Measurements from ENCODE around the gene MYBL2.
"Not testable (repeated sequence)": the region's sequence is repeated elsewhere in the genome, so short reads cannot be mapped to it uniquely, and the experiment has no call there.

MYBL2 gene

GRCh38 chr20:43666376-43667328, at the start of gene MYBL2:
MYBL2 (plus strand) TSS chr20:43667114; CDS start chr20:43667284, 170 bp downstream.
- peak within 1 kb of the TSS; percentile 87 for H3K4me3 ChIP-seq (ENCODE audit: low read length)
- TF ChIP-seq ZNF274 (IDR thresholded peaks at IDR 0.05; ENCODE audit: low read depth, low read length), result no peak

- no peak for TF ChIP-seq ZNF274 (IDR thresholded peaks at IDR 0.05; ENCODE audit: low read depth, low read length)
- H3K4me3 ChIP-seq (ENCODE audit: low read length), result no peak overlapping the region
Measured at GRCh38 chr20:43631598-43631997, 35.3 kb upstream of the MYBL2 start.

- H3K4me3 ChIP-seq (ENCODE audit: low read length), result no peak overlapping the region
- no peak for TF ChIP-seq ZNF274 (IDR thresholded peaks at IDR 0.05; ENCODE audit: low read depth, low read length)
Measured at GRCh38 chr20:43636429-43636828, 30.5 kb upstream of the MYBL2 start.

GRCh38 chr20:43642548-43642947, 24.4 kb upstream of the MYBL2 start:
- no peak for TF ChIP-seq ZNF274 (IDR thresholded peaks at IDR 0.05; ENCODE audit: low read depth, low read length)
- H3K4me3 ChIP-seq (ENCODE audit: low read length), result no peak overlapping the region

- no peak for TF ChIP-seq ZNF274 (IDR thresholded peaks at IDR 0.05; ENCODE audit: low read depth, low read length)
- no peak overlapping the region for H3K4me3 ChIP-seq (ENCODE audit: low read length)
Measured at GRCh38 chr20:43650997-43651525, 15.9 kb upstream of the MYBL2 start.

GRCh38 chr20:43651650-43652184, 15.2 kb upstream of the MYBL2 start:
- not testable (repeated sequence) for H3K4me3 ChIP-seq (ENCODE audit: low read length)

GRCh38 chr20:43653966-43654365, 12.9 kb upstream of the MYBL2 start:
- TF ChIP-seq ZNF274 (IDR thresholded peaks at IDR 0.05; ENCODE audit: low read depth, low read length), result no peak
- H3K4me3 ChIP-seq (ENCODE audit: low read length), result no peak overlapping the region

GRCh38 chr20:43655176-43655575, 11.7 kb upstream of the MYBL2 start:
- H3K4me3 ChIP-seq (ENCODE audit: low read length), result not testable (repeated sequence)

- no peak overlapping the region for H3K4me3 ChIP-seq (ENCODE audit: low read length)
- TF ChIP-seq ZNF274 (IDR thresholded peaks at IDR 0.05; ENCODE audit: low read depth, low read length), result no peak
Measured at GRCh38 chr20:43655937-43656336, 11.0 kb upstream of the MYBL2 start.

GRCh38 chr20:43658069-43658722, 8.7 kb upstream of the MYBL2 start:
- H3K4me3 ChIP-seq (ENCODE audit: low read length), result peak overlapping the region; percentile 80
- TF ChIP-seq ZNF274 (IDR thresholded peaks at IDR 0.05; ENCODE audit: low read depth, low read length), result no peak

GRCh38 chr20:43658723-43659419, 8.0 kb upstream of the MYBL2 start:
- no peak overlapping the region for H3K4me3 ChIP-seq (ENCODE audit: low read length)

GRCh38 chr20:43662943-43663655, 3.8 kb upstream of the MYBL2 start:
- H3K4me3 ChIP-seq (ENCODE audit: low read length), result no peak overlapping the region
- no peak for TF ChIP-seq ZNF274 (IDR thresholded peaks at IDR 0.05; ENCODE audit: low read depth, low read length)

More at GRCh38 chr20:43658723-43659419, 8.0 kb upstream of the MYBL2 start:
- no peak for TF ChIP-seq ZNF274 (IDR thresholded peaks at IDR 0.05; ENCODE audit: low read depth, low read length)

- TF ChIP-seq ZNF274 (IDR thresholded peaks at IDR 0.05; ENCODE audit: low read depth, low read length), result no peak
- H3K4me3 ChIP-seq (ENCODE audit: low read length), result no peak overlapping the region
Measured at GRCh38 chr20:43665466-43666176, 1.3 kb upstream of the MYBL2 start.

Data from GM08714 (cell line).